ENCODE data around the gene CNTF.
A peak's percentile ranks its signal among the peaks of the same experiment; 100 is the strongest.
"Not testable (repeated sequence)": the region's sequence is repeated elsewhere in the genome, so short reads cannot be mapped to it uniquely, and the experiment has no call there.

Gene CNTF

GRCh38 chr11:58622344-58622743 lies at the start of gene CNTF:
CNTF (plus strand) TSS chr11:58622665; CDS start chr11:58622753, 88 bp downstream.
- Histone ChIP-seq H3K27ac (ENCODE audit: low read length) (peak within 1 kb of the TSS; percentile 43), H3K4me1 (ENCODE audit: control insufficient read depth in 1 of 2, insufficient read depth in 2 of 2, low read length in 2 of 2) (peaks cover 0 to 22% of the 10 kb centered on the region in 2 donors), H3K4me3 (ENCODE audit: low read depth in 1 of 2, low read length in 2 of 2) (no peak within 1 kb of the TSS), H3K9me3 (ENCODE audit: control insufficient read depth in 1 of 2, low read length in 2 of 2) (no peaks in the 10 kb centered on the region), H3K36me3 (ENCODE audit: control insufficient read depth in 1 of 2, insufficient read depth in 2 of 2, low read length in 2 of 2) (peaks cover 41 to 44% of the 10 kb centered on the region in 2 donors), H3K27me3 (ENCODE audit: low read depth, low read length) (no peaks in the 10 kb centered on the region)

- not testable (repeated sequence) for H3K9me3 ChIP-seq (ENCODE audit: control insufficient read depth in 1 of 2, low read length in 2 of 2); H3K27me3 ChIP-seq (ENCODE audit: low read depth, low read length); H3K4me3 ChIP-seq (ENCODE audit: low read depth in 1 of 2, low read length in 2 of 2)
- Histone ChIP-seq H3K36me3 (ENCODE audit: control insufficient read depth in 1 of 2, insufficient read depth in 2 of 2, low read length in 2 of 2) (peaks cover 9 to 25% of the 10 kb centered on the region in 2 donors), H3K27ac (ENCODE audit: low read length) (peak overlapping the region; percentile 100), H3K4me1 (ENCODE audit: control insufficient read depth in 1 of 2, insufficient read depth in 2 of 2, low read length in 2 of 2) (peaks cover 9 to 35% of the 10 kb centered on the region in 2 donors)
Observed at GRCh38 chr11:58572906-58573305, 49.6 kb upstream of the CNTF start.

- Histone ChIP-seq H3K36me3 (ENCODE audit: control insufficient read depth in 1 of 2, insufficient read depth in 2 of 2, low read length in 2 of 2) (peaks cover 8 to 26% of the 10 kb centered on the region in 2 donors), H3K4me3 (ENCODE audit: low read depth in 1 of 2, low read length in 2 of 2) (peak overlapping the region in 1 of 2 donors; percentile 4), H3K27ac (ENCODE audit: low read length) (peak overlapping the region; percentile 100), H3K27me3 (ENCODE audit: low read depth, low read length) (no peaks in the 10 kb centered on the region), H3K4me1 (ENCODE audit: control insufficient read depth in 1 of 2, insufficient read depth in 2 of 2, low read length in 2 of 2) (peaks cover 9 to 35% of the 10 kb centered on the region in 2 donors), H3K9me3 (ENCODE audit: control insufficient read depth in 1 of 2, low read length in 2 of 2) (no peaks in the 10 kb centered on the region)
Observed at GRCh38 chr11:58573451-58574104, 48.9 kb upstream of the CNTF start.

GRCh38 chr11:58574881-58575280 lies 47.6 kb upstream of the CNTF start:
- peaks cover 9 to 35% of the 10 kb centered on the region in 2 donors for H3K4me1 ChIP-seq (ENCODE audit: control insufficient read depth in 1 of 2, insufficient read depth in 2 of 2, low read length in 2 of 2)
- H3K27ac ChIP-seq (ENCODE audit: low read length): peak overlapping the region; percentile 100
- H3K9me3 ChIP-seq (ENCODE audit: control insufficient read depth in 1 of 2, low read length in 2 of 2): no peaks in the 10 kb centered on the region
- H3K4me3 ChIP-seq (ENCODE audit: low read depth in 1 of 2, low read length in 2 of 2): peak overlapping the region in 1 of 2 donors; percentile 51
- H3K27me3 ChIP-seq (ENCODE audit: low read depth, low read length): no peaks in the 10 kb centered on the region
- peaks cover 0 to 26% of the 10 kb centered on the region in 2 donors for H3K36me3 ChIP-seq (ENCODE audit: control insufficient read depth in 1 of 2, insufficient read depth in 2 of 2, low read length in 2 of 2)

- peaks cover 12 to 39% of the 10 kb centered on the region in 2 donors for H3K4me1 ChIP-seq (ENCODE audit: control insufficient read depth in 1 of 2, insufficient read depth in 2 of 2, low read length in 2 of 2)
Observed at GRCh38 chr11:58575377-58576020, 47.0 kb upstream of the CNTF start, which contains the start of gene LPXN. LPXN (minus strand) TSS chr11:58575856; CDS start chr11:58575772, 84 bp downstream.

GRCh38 chr11:58576887-58577471 lies 45.5 kb upstream of the CNTF start:
- Histone ChIP-seq H3K4me3 (ENCODE audit: low read depth in 1 of 2, low read length in 2 of 2) (peak overlapping the region; percentile 90 to 92), H3K27ac (ENCODE audit: low read length) (peak overlapping the region; percentile 100), H3K4me1 (ENCODE audit: control insufficient read depth in 1 of 2, insufficient read depth in 2 of 2, low read length in 2 of 2) (peaks cover 22 to 54% of the 10 kb centered on the region in 2 donors), H3K36me3 (ENCODE audit: control insufficient read depth in 1 of 2, insufficient read depth in 2 of 2, low read length in 2 of 2) (peaks cover 0 to 26% of the 10 kb centered on the region in 2 donors), H3K27me3 (ENCODE audit: low read depth, low read length) (no peaks in the 10 kb centered on the region), H3K9me3 (ENCODE audit: control insufficient read depth in 1 of 2, low read length in 2 of 2) (no peaks in the 10 kb centered on the region)

More at GRCh38 chr11:58575377-58576020, 47.0 kb upstream of the CNTF start, which contains the start of gene LPXN:
- Histone ChIP-seq H3K27me3 (ENCODE audit: low read depth, low read length) (no peaks in the 10 kb centered on the region), H3K4me3 (ENCODE audit: low read depth in 1 of 2, low read length in 2 of 2) (peak within 1 kb of the TSS; percentile 51 to 90), H3K9me3 (ENCODE audit: control insufficient read depth in 1 of 2, low read length in 2 of 2) (no peaks in the 10 kb centered on the region), H3K27ac (ENCODE audit: low read length) (peak within 1 kb of the TSS; percentile 100), H3K36me3 (ENCODE audit: control insufficient read depth in 1 of 2, insufficient read depth in 2 of 2, low read length in 2 of 2) (peaks cover 0 to 26% of the 10 kb centered on the region in 2 donors)

GRCh38 chr11:58577555-58578135 lies 44.8 kb upstream of the CNTF start:
- Histone ChIP-seq H3K27me3 (ENCODE audit: low read depth, low read length) (no peaks in the 10 kb centered on the region), H3K4me3 (ENCODE audit: low read depth in 1 of 2, low read length in 2 of 2) (peak overlapping the region; percentile 90 to 92), H3K4me1 (ENCODE audit: control insufficient read depth in 1 of 2, insufficient read depth in 2 of 2, low read length in 2 of 2) (peaks cover 22 to 58% of the 10 kb centered on the region in 2 donors), H3K36me3 (ENCODE audit: control insufficient read depth in 1 of 2, insufficient read depth in 2 of 2, low read length in 2 of 2) (peaks cover 0 to 26% of the 10 kb centered on the region in 2 donors), H3K9me3 (ENCODE audit: control insufficient read depth in 1 of 2, low read length in 2 of 2) (no peaks in the 10 kb centered on the region), H3K27ac (ENCODE audit: low read length) (peak overlapping the region; percentile 100)

GRCh38 chr11:58578136-58578634 lies 44.3 kb upstream of the CNTF start:
- Histone ChIP-seq H3K27ac (ENCODE audit: low read length) (peak overlapping the region; percentile 100), H3K36me3 (ENCODE audit: control insufficient read depth in 1 of 2, insufficient read depth in 2 of 2, low read length in 2 of 2) (peaks cover 0 to 26% of the 10 kb centered on the region in 2 donors), H3K4me3 (ENCODE audit: low read depth in 1 of 2, low read length in 2 of 2) (peak overlapping the region; percentile 90 to 92), H3K9me3 (ENCODE audit: control insufficient read depth in 1 of 2, low read length in 2 of 2) (no peaks in the 10 kb centered on the region), H3K4me1 (ENCODE audit: control insufficient read depth in 1 of 2, insufficient read depth in 2 of 2, low read length in 2 of 2) (peaks cover 22 to 58% of the 10 kb centered on the region in 2 donors), H3K27me3 (ENCODE audit: low read depth, low read length) (no peaks in the 10 kb centered on the region)

GRCh38 chr11:58578635-58579191 lies 43.8 kb upstream of the CNTF start, which contains the start of gene ZFP91:
ZFP91 (plus strand) TSS chr11:58579063; CDS start chr11:58579282, 219 bp downstream.
- Histone ChIP-seq H3K4me1 (ENCODE audit: control insufficient read depth in 1 of 2, insufficient read depth in 2 of 2, low read length in 2 of 2) (peaks cover 22 to 59% of the 10 kb centered on the region in 2 donors), H3K27ac (ENCODE audit: low read length) (peak within 1 kb of the TSS; percentile 100), H3K9me3 (ENCODE audit: control insufficient read depth in 1 of 2, low read length in 2 of 2) (no peaks in the 10 kb centered on the region), H3K27me3 (ENCODE audit: low read depth, low read length) (no peaks in the 10 kb centered on the region), H3K36me3 (ENCODE audit: control insufficient read depth in 1 of 2, insufficient read depth in 2 of 2, low read length in 2 of 2) (peaks cover 0 to 26% of the 10 kb centered on the region in 2 donors), H3K4me3 (ENCODE audit: low read depth in 1 of 2, low read length in 2 of 2) (peak within 1 kb of the TSS; percentile 90 to 92)

GRCh38 chr11:58579192-58580129 lies 43.0 kb upstream of the CNTF start:
- peak overlapping the region; percentile 95 for H3K27ac ChIP-seq (ENCODE audit: low read length)
- H3K9me3 ChIP-seq (ENCODE audit: control insufficient read depth in 1 of 2, low read length in 2 of 2): no peaks in the 10 kb centered on the region
- peaks cover 22 to 58% of the 10 kb centered on the region in 2 donors for H3K4me1 ChIP-seq (ENCODE audit: control insufficient read depth in 1 of 2, insufficient read depth in 2 of 2, low read length in 2 of 2)
- H3K27me3 ChIP-seq (ENCODE audit: low read depth, low read length): no peaks in the 10 kb centered on the region
- H3K4me3 ChIP-seq (ENCODE audit: low read depth in 1 of 2, low read length in 2 of 2): peak overlapping the region; percentile 89 to 90
- peaks cover 0 to 21% of the 10 kb centered on the region in 2 donors for H3K36me3 ChIP-seq (ENCODE audit: control insufficient read depth in 1 of 2, insufficient read depth in 2 of 2, low read length in 2 of 2)

Data from muscle layer of duodenum (tissue), 2 donors.